Transverse colon (tissue), 4 donors: ENCODE measurements around the gene GTF2A2. TPM values are rescaled to one million over a fixed set of nuclear protein-coding genes. Genes with fewer than 3 reads are reported as not detected.

Experiments used
- DNase-seq: peaks from one replicate; pipeline ENCODE4 v3.0.0-alpha.2; 2019
- H3K27ac ChIP-seq, 4 donors: fragments of 200-600 bp; sonication (generic); 2 replicates each; pipeline ENCODE4 v1.5.1; 2016 to 2018; ENCODE audit warnings: inconsistent platforms in 4 of 4
- H3K27me3 ChIP-seq: fragments of 200-600 bp; sonication (generic); 2 replicates; pipeline ENCODE4 v1.5.1; 2017; ENCODE audit warnings: inconsistent platforms
- H3K36me3 ChIP-seq, 4 donors: fragments of 200-600 bp; sonication (generic); 2 replicates each; pipeline ENCODE4 v1.5.1; 2017 to 2019; ENCODE audit warnings: inconsistent platforms in 4 of 4
- H3K4me1 ChIP-seq, 4 donors: fragments of 200-600 bp; sonication (generic); 2 replicates each; pipeline ENCODE4 v1.5.1; 2017 to 2020; ENCODE audit warnings: inconsistent platforms in 4 of 4
- H3K4me3 ChIP-seq, 4 donors: fragments of 200-600 bp; sonication (generic); 1 replicate in 1 of 4; 2 replicates in 3 of 4; pipeline versions ENCODE4 v1.5.1 to v1.6.1; 2017 to 2019; ENCODE audit warnings: inconsistent platforms in 4 of 4
- H3K9me3 ChIP-seq, 2 donors: fragments of 200-600 bp; sonication (generic); 2 replicates each; pipeline ENCODE4 v1.5.1; 2017 to 2019; ENCODE audit warnings: inconsistent platforms in 2 of 2
- EP300 ChIP-seq: sonication (generic); formaldehyde crosslinking; IDR thresholded peaks from one replicate; pipeline ENCODE4 v1.6.1; 2017; ENCODE audit warnings: antibody characterized with exemption, low read depth
- POLR2A ChIP-seq: fragments of 450-650 bp; IDR thresholded peaks from one replicate; pipeline ENCODE4 v1.6.1; 2016; ENCODE audit warnings: antibody characterized with exemption, mild to moderate bottlenecking, moderate library complexity
- POLR2AphosphoS5 ChIP-seq, 3 donors: sonication (generic); formaldehyde crosslinking; IDR thresholded peaks; one replicate each; pipeline ENCODE4 v1.6.1; 2016; ENCODE audit warnings: antibody characterized with exemption in 3 of 3
- WGBS, 2 donors: methylation state at CpG; one replicate each; pipeline ENCODE4 v1.1.5; 2018; ENCODE audit warnings: low coverage in 1 of 2; 5-methylcytosine and 5-hydroxymethylcytosine counted together
- in situ Hi-C, 4 donors: fragments of 200-750 bp; cut with MboI; loops; one replicate each; pipeline versions ENCODE4 v1.15.0 to v1.15.1; 2017; ENCODE audit warnings: low sequenced_read_pairs in 3 of 4, low pct_ligation_motif_present in 1 of 4, low pct_unique_long_range_greater_than_20kb in 1 of 4
- intact Hi-C: fragments of 100-400 bp; cut with DNase I; formaldehyde crosslinking; loops from one replicate; pipeline ENCODE4 v1.15.1; 2023; ENCODE audit warnings: low total_unique reads
- total RNA-seq, 4 donors: library from RNA; depleted of rRNA; stranded (reverse); fragments of >200 nt; gene quantifications; one replicate each; pipeline ENCODE4 v1.1.0, GENCODE V29; 2016
- TF ChIP-seq, protein P1 (sequence below), 5 experiments: fragments of 200-600 bp in 3 of 5; fragments of 450-650 bp in 2 of 5; sonication (generic) in 3 of 5; IDR thresholded peaks; 1 replicate in 2 of 5; 2 replicates in 3 of 5; pipeline ENCODE4 v1.5.1; 2016 to 2017; ENCODE audit warnings: antibody characterized with exemption in 5 of 5, inconsistent platforms in 3 of 5, mild to moderate bottlenecking in 2 of 5, moderate library complexity in 1 of 5

GTF2A2 gene
- total RNA-seq, 4 donors from 2014 or later = 4.4 to 27.7 (median 17.8) TPM

- WGBS, 2 donors = 60 to 71% methylated on average over 1 to 6 of the region's 7 CpGs
- peak overlapping the region in 2 of 4 donors; percentile 21 to 53 for H3K27ac ChIP-seq
- in situ Hi-C loops = no loop called here
- DNase-seq = peak; percentile 47
- intact Hi-C loops = no loop called here
- no peaks in the 10 kb centered on the region for H3K9me3 ChIP-seq
- no peaks in the 10 kb centered on the region for H3K36me3 ChIP-seq
- peaks cover 0 to 17% (median 8%) of the 10 kb centered on the region in 4 donors for H3K4me1 ChIP-seq
- no peaks in the 10 kb centered on the region for H3K27me3 ChIP-seq
- no peak for TF ChIP-seq EP300
- TF ChIP-seq, protein P1, sequence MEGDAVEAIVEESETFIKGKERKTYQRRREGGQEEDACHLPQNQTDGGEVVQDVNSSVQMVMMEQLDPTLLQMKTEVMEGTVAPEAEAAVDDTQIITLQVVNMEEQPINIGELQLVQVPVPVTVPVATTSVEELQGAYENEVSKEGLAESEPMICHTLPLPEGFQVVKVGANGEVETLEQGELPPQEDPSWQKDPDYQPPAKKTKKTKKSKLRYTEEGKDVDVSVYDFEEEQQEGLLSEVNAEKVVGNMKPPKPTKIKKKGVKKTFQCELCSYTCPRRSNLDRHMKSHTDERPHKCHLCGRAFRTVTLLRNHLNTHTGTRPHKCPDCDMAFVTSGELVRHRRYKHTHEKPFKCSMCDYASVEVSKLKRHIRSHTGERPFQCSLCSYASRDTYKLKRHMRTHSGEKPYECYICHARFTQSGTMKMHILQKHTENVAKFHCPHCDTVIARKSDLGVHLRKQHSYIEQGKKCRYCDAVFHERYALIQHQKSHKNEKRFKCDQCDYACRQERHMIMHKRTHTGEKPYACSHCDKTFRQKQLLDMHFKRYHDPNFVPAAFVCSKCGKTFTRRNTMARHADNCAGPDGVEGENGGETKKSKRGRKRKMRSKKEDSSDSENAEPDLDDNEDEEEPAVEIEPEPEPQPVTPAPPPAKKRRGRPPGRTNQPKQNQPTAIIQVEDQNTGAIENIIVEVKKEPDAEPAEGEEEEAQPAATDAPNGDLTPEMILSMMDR (IDR thresholded peaks at IDR 0.05) = no peak
- TF ChIP-seq POLR2A = no peak
- TF ChIP-seq POLR2AphosphoS5 (IDR thresholded peaks at IDR 0.05) = peak in 1 of 3 donors; percentile 29
- no peak overlapping the region for H3K4me3 ChIP-seq
Measured at GRCh38 chr15:59609730-59610712, 47.3 kb downstream of the GTF2A2 start.

GRCh38 chr15:59605994-59606393, 51.3 kb downstream of the GTF2A2 start:
- Histone ChIP-seq H3K4me3 (no peak overlapping the region), H3K27me3 (no peaks in the 10 kb centered on the region), H3K36me3 (no peaks in the 10 kb centered on the region), H3K9me3 (peaks cover 0 to 6% of the 10 kb centered on the region in 2 donors), H3K4me1 (peaks cover 0 to 5% (median 1%) of the 10 kb centered on the region in 4 donors), H3K27ac (peak overlapping the region in 1 of 4 donors; percentile 17)
- DNase-seq = peak; percentile 63
- TF ChIP-seq POLR2AphosphoS5 (IDR thresholded peaks at IDR 0.05) (no peak), POLR2A (no peak), EP300 (no peak)
- TF ChIP-seq, protein P1 (IDR thresholded peaks at IDR 0.05) = no peak
- 57 to 64% methylated on average over 3 to 4 of the region's 5 CpGs for WGBS, 2 donors
- intact Hi-C loops (no loop called here), in situ Hi-C loops (no loop called here)

- H3K36me3 ChIP-seq = no peaks in the 10 kb centered on the region
- DNase-seq = no peak
- intact Hi-C loops = no loop called here
Measured at GRCh38 chr15:59598461-59598860, 58.9 kb downstream of the GTF2A2 start.

DNA sequence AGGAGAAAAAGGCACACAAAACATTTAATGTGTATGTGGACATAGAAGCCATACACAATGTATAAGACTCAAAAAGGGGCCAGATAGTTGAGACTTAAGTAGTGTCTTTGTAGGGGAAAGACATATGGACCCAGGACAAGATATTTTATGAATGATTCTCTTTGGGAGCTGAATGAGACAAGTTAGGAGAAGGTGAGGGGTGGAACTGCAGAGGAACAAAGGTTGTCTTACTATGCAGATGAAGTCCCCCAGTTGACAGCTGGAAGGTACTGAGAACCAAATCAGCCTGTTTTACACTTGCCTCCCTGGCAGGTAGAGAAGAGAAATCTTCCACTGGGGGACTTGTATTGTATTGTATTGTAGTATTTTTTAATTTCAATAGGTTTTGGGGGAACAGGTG, 60.7 kb downstream of the GTF2A2 start:
- H3K27me3 ChIP-seq = no peaks in the 10 kb centered on the region
- intact Hi-C loops = no loop called here
- peaks cover 14 to 39% (median 22%) of the 10 kb centered on the region in 4 donors for H3K4me1 ChIP-seq
- in situ Hi-C loops = no loop called here
- H3K27ac ChIP-seq = peak overlapping the region; percentile 85 to 90 (median 88)
- DNase-seq = no peak
- TF ChIP-seq, protein P1 (IDR thresholded peaks at IDR 0.05) = no peak
- TF ChIP-seq POLR2A = no peak
- no peak for TF ChIP-seq EP300
- TF ChIP-seq POLR2AphosphoS5 (IDR thresholded peaks at IDR 0.05) = no peak
- no peak overlapping the region for H3K4me3 ChIP-seq
- no peaks in the 10 kb centered on the region for H3K9me3 ChIP-seq
- no peaks in the 10 kb centered on the region for H3K36me3 ChIP-seq

More at GRCh38 chr15:59598461-59598860, 58.9 kb downstream of the GTF2A2 start:
- no peak overlapping the region for H3K4me3 ChIP-seq
- in situ Hi-C loops = no loop called here
- no peaks in the 10 kb centered on the region for H3K27me3 ChIP-seq
- WGBS, 2 donors = 77 to 85% methylated on average over 2 of the region's 2 CpGs
- TF ChIP-seq, protein P1 (IDR thresholded peaks at IDR 0.05) = no peak
- TF ChIP-seq POLR2AphosphoS5 (IDR thresholded peaks at IDR 0.05) (no peak), EP300 (no peak), POLR2A (no peak)
- H3K27ac ChIP-seq = peak overlapping the region in 3 of 4 donors; percentile 4 to 22 (median 19)
- peaks cover 11 to 30% (median 22%) of the 10 kb centered on the region in 4 donors for H3K4me1 ChIP-seq
- no peaks in the 10 kb centered on the region for H3K9me3 ChIP-seq
